ENCODE results near the gene SOST. TPM values are rescaled to one million over a fixed set of nuclear protein-coding genes. Genes with fewer than 3 reads are reported as not detected.

Gene SOST
- total RNA-seq, 1 donor from 2014 or later = not detected

- peaks cover 33% of the 10 kb centered on the region for H3K27me3 ChIP-seq (ENCODE audit: low read depth)
- H3K27ac ChIP-seq = no peak overlapping the region
- intact Hi-C loops (cut with DNase I) = no loop called here
- ATAC-seq (no peak), DNase-seq (no peak)
- H3K9me3 ChIP-seq = no peaks in the 10 kb centered on the region
- peaks cover 12% of the 10 kb centered on the region for H3K4me1 ChIP-seq
- TF ChIP-seq CTCF (IDR thresholded peaks at IDR 0.05) = no peak
- H3K4me3 ChIP-seq = no peak overlapping the region
- no peaks in the 10 kb centered on the region for H3K36me3 ChIP-seq
These were observed 49.4 kb downstream of the SOST start for GRCh38 chr17:43709210-43709609.

- DNase-seq (no peak), ATAC-seq (no peak)
- no peaks in the 10 kb centered on the region for H3K4me1 ChIP-seq
- intact Hi-C loops (cut with DNase I) = no loop called here
- no peak overlapping the region for H3K4me3 ChIP-seq
- H3K36me3 ChIP-seq = no peaks in the 10 kb centered on the region
- no peak for TF ChIP-seq CTCF (IDR thresholded peaks at IDR 0.05)
- H3K27me3 ChIP-seq (ENCODE audit: low read depth) = peaks cover 24% of the 10 kb centered on the region
- H3K9me3 ChIP-seq = no peaks in the 10 kb centered on the region
- no peak overlapping the region for H3K27ac ChIP-seq
These were observed 51.4 kb downstream of the SOST start for GRCh38 chr17:43707184-43707583.

- peaks cover 19% of the 10 kb centered on the region for H3K27me3 ChIP-seq (ENCODE audit: low read depth)
- H3K36me3 ChIP-seq = no peaks in the 10 kb centered on the region
- H3K4me1 ChIP-seq = no peaks in the 10 kb centered on the region
- no peak for DNase-seq
- no peak for ATAC-seq
- intact Hi-C loops (cut with DNase I) = no loop called here
- H3K9me3 ChIP-seq = no peaks in the 10 kb centered on the region
- H3K27ac ChIP-seq = no peak overlapping the region
- TF ChIP-seq CTCF (IDR thresholded peaks at IDR 0.05) = no peak
- H3K4me3 ChIP-seq = no peak overlapping the region
These were observed 52.4 kb downstream of the SOST start for GRCh38 chr17:43706235-43706634.

Other genes starting within 250 kb of the SOST start
- gene ETV4, start 212.5 kb downstream of the SOST start, total RNA-seq = 2.2 TPM
- gene MEOX1, start 96.9 kb downstream of the SOST start, total RNA-seq = 0.86 TPM
- 92.9 TPM for gene DUSP3, start 20.2 kb upstream of the SOST start, total RNA-seq
- gene CFAP97D1, start 21.6 kb upstream of the SOST start, total RNA-seq = not detected
- gene MPP3, start 74.4 kb upstream of the SOST start, total RNA-seq = 19.2 TPM
- gene CD300LG, start 88.4 kb upstream of the SOST start, total RNA-seq = 5.7 TPM
- 0.62 TPM for gene MPP2, start 148.7 kb upstream of the SOST start, total RNA-seq
- not detected for gene PPY, start 183.7 kb upstream of the SOST start, total RNA-seq
- gene PYY, start 195.1 kb upstream of the SOST start, total RNA-seq = not detected
- 6.4 TPM for gene NAGS, start 245.8 kb upstream of the SOST start, total RNA-seq